ENCODE results near the gene FAM229B.

- TF ChIP-seq CTCF (IDR thresholded peaks at IDR 0.05 in 8 of 11, conservative IDR thresholded peaks at IDR 0.05 in 3 of 11) (no peak), POLR2A (IDR thresholded peaks at IDR 0.05) (no peak), POLR2AphosphoS5 (IDR thresholded peaks at IDR 0.05) (no peak)
Measured at GRCh38 chr6:112040956-112041355, 46.4 kb upstream of the FAM229B start.

Data from spleen (tissue), 7 donors.